ENCODE measurements around the gene OPCML.

- TF ChIP-seq RAD21 (IDR thresholded peaks at IDR 0.05) (no peak), CTCF (IDR thresholded peaks at IDR 0.05; ENCODE audit: low read depth, low read length, missing input control) (no peak), REST (IDR thresholded peaks at IDR 0.05) (no peak), ATF3 (IDR thresholded peaks at IDR 0.05) (no peak), YY1 (IDR thresholded peaks at IDR 0.05) (no peak), TAF1 (conservative IDR thresholded peaks at IDR 0.05) (no peak), EGR1 (IDR thresholded peaks at IDR 0.05; ENCODE audit: low read depth in 2 of 2) (no peak), GABPA (IDR thresholded peaks at IDR 0.05 in 1 of 2, conservative IDR thresholded peaks at IDR 0.05 in 1 of 2) (no peak), NR2F2 (IDR thresholded peaks at IDR 0.05) (no peak), RXRA (IDR thresholded peaks at IDR 0.05) (no peak), MAX (IDR thresholded peaks at IDR 0.05) (no peak)
Observed at GRCh38 chr11:132982772-132983640, 549.3 kb downstream of the OPCML start.
